Calu3 (cell line): Measurements from ENCODE around the gene HOATZ. TPM values are rescaled to one million over a fixed set of nuclear protein-coding genes. Genes with fewer than 3 reads are reported as not detected.

Experiments
- BruUV-seq: library from RNA; stranded (reverse); fragments of 400-500 nt; replicated peaks from 2 replicates; lab custom pipeline; 2021; lab: Mats Ljungman, UMichigan
- CTCF ChIA-PET: fragments of 300-600 bp; sonication (Branson Sonifier 250); formaldehyde crosslinking; loops from one replicate; lab custom pipeline; 2022; ENCODE audit warnings: antibody characterized with exemption; lab: Charles Lee
- DNase-seq: peaks from one replicate; pipeline ENCODE4 v3.0.0; 2022
- H3K27ac Mint-ChIP-seq: one replicate; pipeline ENCODE4 v1.8.0; 2022; ENCODE audit warnings: mixed read lengths; ENCODE audit not compliant: unreplicated experiment
- H3K27me3 Mint-ChIP-seq: one replicate; pipeline ENCODE4 v1.8.0; 2022; ENCODE audit warnings: mixed read lengths; ENCODE audit not compliant: unreplicated experiment
- H3K36me3 Mint-ChIP-seq: one replicate; pipeline ENCODE4 v1.8.0; 2022; ENCODE audit warnings: mild to moderate bottlenecking, moderate library complexity, mixed read lengths; ENCODE audit not compliant: insufficient read depth, unreplicated experiment
- H3K4me1 Mint-ChIP-seq: one replicate; pipeline ENCODE4 v1.8.0; 2022; ENCODE audit warnings: mild to moderate bottlenecking, low read depth, mixed read lengths; ENCODE audit not compliant: unreplicated experiment
- H3K4me3 Mint-ChIP-seq: one replicate; pipeline ENCODE4 v1.8.0; 2022; ENCODE audit warnings: mild to moderate bottlenecking, low read depth, moderate library complexity, mixed read lengths; ENCODE audit not compliant: unreplicated experiment
- H3K9me3 Mint-ChIP-seq: one replicate; pipeline ENCODE4 v1.8.0; 2022; ENCODE audit warnings: low read depth, mixed read lengths; ENCODE audit not compliant: unreplicated experiment
- CTCF ChIP-seq: fragments of 200-600 bp; IDR thresholded peaks from one replicate; pipeline ENCODE4 v1.8.0; 2022; ENCODE audit warnings: antibody characterized with exemption; ENCODE audit not compliant: unreplicated experiment
- intact Hi-C: fragments of 100-400 bp; cut with micrococcal nuclease; formaldehyde crosslinking; loops from one replicate; pipeline ENCODE4 v1.10.0; 2022; ENCODE audit not compliant: unreplicated experiment
- total RNA-seq: library from RNA; stranded (reverse); gene quantifications from 2 replicates; pipeline ENCODE4 v1.2.3, GENCODE V29; 2022

Gene HOATZ
- total RNA-seq, 1 experiment from 2014 or later: not detected

GRCh38 chr11:111494040-111494439 lies 20.5 kb upstream of the HOATZ start:
- Mint-ChIP-seq H3K4me3 (no peak overlapping the region), H3K36me3 (no peaks in the 10 kb centered on the region), H3K27me3 (no peaks in the 10 kb centered on the region), H3K4me1 (peaks cover 10% of the 10 kb centered on the region), H3K27ac (no peak overlapping the region), H3K9me3 (no peaks in the 10 kb centered on the region)
- intact Hi-C loops: no loop called here
- no TSS peak for BruUV-seq
- CTCF ChIA-PET: no interaction called here
- DNase-seq: no peak
- no peak for TF ChIP-seq CTCF

- intact Hi-C loops: no loop called here
- TF ChIP-seq CTCF: no peak
- Mint-ChIP-seq H3K9me3 (no peaks in the 10 kb centered on the region), H3K27ac (no peak overlapping the region), H3K4me1 (peaks cover 10% of the 10 kb centered on the region), H3K36me3 (no peaks in the 10 kb centered on the region), H3K4me3 (no peak overlapping the region), H3K27me3 (no peaks in the 10 kb centered on the region)
- CTCF ChIA-PET: no interaction called here
- DNase-seq: no peak
- BruUV-seq: no TSS peak
Observed at GRCh38 chr11:111499483-111499882, 15.1 kb upstream of the HOATZ start.

GRCh38 chr11:111500481-111500880 lies 14.1 kb upstream of the HOATZ start:
- H3K36me3 Mint-ChIP-seq: no peaks in the 10 kb centered on the region
- H3K4me1 Mint-ChIP-seq: peaks cover 10% of the 10 kb centered on the region
- no TSS peak for BruUV-seq
- H3K27me3 Mint-ChIP-seq: no peaks in the 10 kb centered on the region
- H3K4me3 Mint-ChIP-seq: no peak overlapping the region
- no peak overlapping the region for H3K27ac Mint-ChIP-seq
- intact Hi-C loops: no loop called here
- no peak for TF ChIP-seq CTCF
- H3K9me3 Mint-ChIP-seq: no peaks in the 10 kb centered on the region
- CTCF ChIA-PET: no interaction called here
- DNase-seq: no peak

GRCh38 chr11:111502611-111503010 lies 12.0 kb upstream of the HOATZ start:
- CTCF ChIA-PET: interaction anchor here (0.6 kb wide), 1 partner anchor 593 kb away, joined by 4 read pairs; no protein-coding TSS in a partner anchor
- Mint-ChIP-seq H3K36me3 (no peaks in the 10 kb centered on the region), H3K9me3 (no peaks in the 10 kb centered on the region), H3K27ac (no peak overlapping the region), H3K4me3 (no peak overlapping the region), H3K27me3 (peaks cover 4% of the 10 kb centered on the region), H3K4me1 (peaks cover 10% of the 10 kb centered on the region)
- no peak for DNase-seq
- intact Hi-C loops: no loop called here
- no TSS peak for BruUV-seq
- TF ChIP-seq CTCF: no peak
